Daoy (cell line): Measurements from ENCODE around the gene RAB9A. TPM values are rescaled to one million over a fixed set of nuclear protein-coding genes. Genes with fewer than 3 reads are reported as not detected.

Experiments
- DNase-seq: peaks from one replicate; pipeline ENCODE4 v3.0.0-alpha.2; 2015; ENCODE audit warnings: low read depth
- total RNA-seq: library from RNA; depleted of rRNA; stranded (reverse); fragments of >200 nt; shearing (Covaris generic); gene quantifications from 2 replicates; pipeline ENCODE4 v1.2.3, GENCODE V29; 2014; rRNA removed

RAB9A gene
- total RNA-seq, 1 experiment from 2014 or later = 13.5 TPM

- peak; percentile 16 for DNase-seq
Measured at GRCh38 chrX:13747836-13748235, 58.9 kb downstream of the RAB9A start.

- no peak for DNase-seq
Measured at GRCh38 chrX:13748486-13748885, 59.6 kb downstream of the RAB9A start.

GRCh38 chrX:13750204-13750603 lies 61.3 kb downstream of the RAB9A start:
- peak; percentile 11 for DNase-seq

DNA sequence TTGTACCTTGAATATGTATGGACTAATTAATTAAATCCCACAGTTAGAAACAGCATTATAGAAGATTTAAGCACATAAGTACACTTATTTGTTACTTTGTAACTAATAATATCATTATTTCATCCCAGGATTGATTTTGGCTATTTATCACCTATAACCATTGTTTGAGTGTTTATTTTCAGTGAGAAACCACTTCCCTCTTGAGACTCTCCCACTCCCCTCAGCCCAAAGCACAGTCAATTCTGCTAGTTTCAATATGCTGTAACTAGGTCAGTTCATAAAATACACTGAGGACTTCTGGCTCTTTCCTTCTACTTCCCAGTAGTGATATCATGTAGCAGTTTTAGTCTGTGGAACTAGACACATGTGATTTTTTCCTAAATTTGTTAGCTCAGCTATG lies 61.9 kb downstream of the RAB9A start:
- no peak for DNase-seq

DNA sequence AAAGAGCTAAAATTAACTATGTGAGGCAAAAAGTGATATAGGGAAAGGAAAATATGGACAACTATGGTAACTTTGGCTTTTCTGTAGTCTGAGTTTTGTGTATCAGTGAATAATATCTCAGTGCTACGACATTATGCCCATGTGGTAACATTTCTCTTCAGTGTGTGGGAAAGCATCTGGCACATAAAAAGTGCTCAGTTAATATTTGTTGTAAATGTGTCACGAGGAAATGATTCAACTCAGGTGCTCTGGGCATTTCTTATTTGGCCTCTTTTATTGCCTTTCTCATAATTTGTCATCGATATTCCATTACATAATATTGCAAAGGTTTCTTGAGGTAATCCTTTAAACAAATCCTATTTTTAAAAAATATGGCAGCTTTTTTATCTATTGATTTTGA lies 63.2 kb downstream of the RAB9A start:
- DNase-seq = no peak

- no peak for DNase-seq
Measured at GRCh38 chrX:13752646-13753045, 63.7 kb downstream of the RAB9A start.

- no peak for DNase-seq
Measured at GRCh38 chrX:13754765-13755164, 65.8 kb downstream of the RAB9A start.

- no peak for DNase-seq
Measured at GRCh38 chrX:13755254-13755653, 66.3 kb downstream of the RAB9A start.

DNA sequence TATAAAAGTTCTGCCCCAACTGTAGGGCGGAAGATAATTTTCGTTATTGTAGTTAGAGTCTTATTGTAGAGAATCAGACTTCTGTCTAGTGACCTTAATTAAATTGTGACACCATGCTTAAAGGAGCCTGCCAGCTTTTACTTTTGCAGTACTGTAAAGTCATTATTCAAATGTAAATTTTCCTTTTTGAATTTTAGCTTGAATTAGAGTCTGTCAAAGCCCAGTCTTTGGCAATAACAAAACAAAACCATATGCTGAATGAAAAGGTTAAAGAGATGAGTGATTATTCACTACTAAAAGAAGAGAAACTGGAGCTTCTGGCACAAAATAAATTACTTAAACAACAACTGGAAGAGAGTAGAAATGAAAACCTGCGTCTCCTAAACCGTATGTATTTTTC lies 67.5 kb downstream of the RAB9A start:
- DNase-seq = no peak

- DNase-seq = no peak
Measured at GRCh38 chrX:13759152-13759718, 70.3 kb downstream of the RAB9A start.

Other genes with a start within 250 kb of the RAB9A start
- 0.23 TPM in 1 of 2 replicates, not detected in the other for gene EGFL6, start 119.5 kb upstream of the RAB9A start, total RNA-seq
- gene TCEANC, start 36.0 kb upstream of the RAB9A start, total RNA-seq = 0.57 and 2.2 TPM in 2 replicates
- gene TRAPPC2, start 45.5 kb downstream of the RAB9A start, total RNA-seq = 6.7 and 14.6 TPM in 2 replicates
- gene OFD1, start 45.6 kb downstream of the RAB9A start, total RNA-seq = 6.2 and 10.2 TPM in 2 replicates
- gene GPM6B, start 128.0 kb downstream of the RAB9A start, total RNA-seq = 0.51 and 0.68 TPM in 2 replicates